ENCODE measurements around the gene AADAT. TPM values are rescaled to one million over a fixed set of nuclear protein-coding genes. Genes with fewer than 3 reads are reported as not detected.

The AADAT gene
- total and polyA plus RNA-seq, 2 of the 8 experiments (the other 6 are each of a cell fraction or from before 2014, with no cell fraction given): 6.1 to 7.7 TPM

GRCh38 chr4:170109586-170110284, 20.0 kb upstream of the AADAT start:
- no peak overlapping the region; the same call in 1 of the 2 replicates for H2BK20ac ChIP-seq (ENCODE audit: low read length)
- no peaks in the 10 kb centered on the region for H3K23me2 ChIP-seq (ENCODE audit: low read depth, low read length)
- H2BK15ac ChIP-seq (ENCODE audit: low read length): no peak overlapping the region
- H3K18ac ChIP-seq (ENCODE audit: extremely low read depth, low read length): no peak overlapping the region
- no peak overlapping the region for H3K4ac ChIP-seq (replicated peaks; ENCODE audit: insufficient read length, low read depth, low read length)
- H3K23ac ChIP-seq (ENCODE audit: insufficient read length): no peak overlapping the region
- TF ChIP-seq, protein P1, sequence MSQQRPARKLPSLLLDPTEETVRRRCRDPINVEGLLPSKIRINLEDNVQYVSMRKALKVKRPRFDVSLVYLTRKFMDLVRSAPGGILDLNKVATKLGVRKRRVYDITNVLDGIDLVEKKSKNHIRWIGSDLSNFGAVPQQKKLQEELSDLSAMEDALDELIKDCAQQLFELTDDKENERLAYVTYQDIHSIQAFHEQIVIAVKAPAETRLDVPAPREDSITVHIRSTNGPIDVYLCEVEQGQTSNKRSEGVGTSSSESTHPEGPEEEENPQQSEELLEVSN (IDR thresholded peaks at IDR 0.05): no peak
- TF ChIP-seq RXRA (IDR thresholded peaks at IDR 0.05; ENCODE audit: insufficient read depth, low read depth, low read length) (no peak), TCF12 (IDR thresholded peaks at IDR 0.05; ENCODE audit: low read depth, low read length) (no peak), SAP30 (IDR thresholded peaks at IDR 0.05; ENCODE audit: insufficient read depth, insufficient replicate concordance, low read length) (no peak), YY1 (IDR thresholded peaks at IDR 0.05; ENCODE audit: low read depth, low read length) (no peak), HDAC2 (IDR thresholded peaks at IDR 0.05; ENCODE audit: borderline replicate concordance in 1 of 2, low read depth in 2 of 2, low read length in 2 of 2) (no peak), SP4 (IDR thresholded peaks at IDR 0.05; ENCODE audit: low read length) (no peak), EZH2 (IDR thresholded peaks at IDR 0.05; ENCODE audit: low read depth, low read length, severe bottlenecking) (no peak)
- no peak overlapping the region for H4K8ac ChIP-seq (ENCODE audit: extremely low read depth, insufficient read depth, low read length)
- FAIRE-seq (peak; percentile 19), DNase-seq (ENCODE audit: low read depth in 1 of 2, low spot score in 2 of 2) (no peak)
- H2BK5ac ChIP-seq (ENCODE audit: low read depth, low read length): no peak overlapping the region
- CTCF ChIA-PET (ENCODE audit: partially characterized antibody): interaction anchor here (0.8 to 1.5 kb wide), 5 partner anchors 8 to 93 kb away, joined by 3 to 7 read pairs (median 3); partner anchors contain the start of gene AADAT
- no peak overlapping the region for H3K56ac ChIP-seq (replicated peaks; ENCODE audit: insufficient read length, low read depth, low read length)
- H3K14ac ChIP-seq (ENCODE audit: insufficient read length): no peak overlapping the region
- H3K79me1 ChIP-seq (ENCODE audit: low read depth, low read length): no peaks in the 10 kb centered on the region
- no peak overlapping the region for H3K27ac ChIP-seq (ENCODE audit: low read depth, low read length)
- no peaks in the 10 kb centered on the region for H3K79me2 ChIP-seq (ENCODE audit: control insufficient read depth in 1 of 2, insufficient read depth in 2 of 2, low read length in 2 of 2)
- H2BK12ac ChIP-seq (ENCODE audit: low read depth, low read length): peak overlapping the region; percentile 5; the same call in 1 of the 2 replicates
- no peaks in the 10 kb centered on the region for H3K9me3 ChIP-seq (ENCODE audit: insufficient read depth in 2 of 2, low read depth in 1 of 2, low read length in 1 of 2)
- 74% methylated on average over 6 of the region's 6 CpGs; no CpG with 5 or more reads in 1 of the 2 experiments for WGBS, 2 experiments (ENCODE audit: extremely low coverage in 1 of 2, insufficient coverage in 1 of 2, insufficient read length in 1 of 2, insufficient replicate concordance in 2 of 2, low coverage in 1 of 2, low lambda C conversion rate in 2 of 2, missing lambda C conversion rate in 1 of 2)
- no peak overlapping the region for H4K91ac ChIP-seq (replicated peaks; ENCODE audit: insufficient read length, low read length)
- no peak overlapping the region for H2BK120ac ChIP-seq (replicated peaks; ENCODE audit: low read depth, low read length)
- POLR2A ChIA-PET (ENCODE audit: partially characterized antibody): no interaction called here
- H3K4me1 ChIP-seq (replicated peaks in 1 of 4; ENCODE audit: control insufficient read depth in 3 of 4, insufficient read depth in 4 of 4, low read length in 3 of 4): peaks cover 3 to 14% (median 8%) of the 10 kb centered on the region in 4 experiments; a peak in 6 of 7 replicates
- no peak overlapping the region; the same call in none of the 2 replicates for H2AK5ac ChIP-seq (ENCODE audit: low read depth, low read length)
- no peak overlapping the region for H2AFZ ChIP-seq (ENCODE audit: low read length)
- H4K5ac ChIP-seq (ENCODE audit: insufficient read length, low read depth, low read length): no peak overlapping the region
- H3K9ac ChIP-seq (replicated peaks in 1 of 4; ENCODE audit: extremely low read depth in 1 of 4, low read depth in 3 of 4, low read length in 3 of 4): peak overlapping the region in 2 of 4 experiments; percentile 5 to 14; a peak in 2 of 7 replicates
- no peaks in the 10 kb centered on the region for H4K20me1 ChIP-seq (replicated peaks in 1 of 2; ENCODE audit: control insufficient read depth in 1 of 2, insufficient read depth in 2 of 2, low read length in 2 of 2)
- peak overlapping the region in 2 of 4 experiments; percentile 13 to 16; a peak in 3 of 8 replicates for H3K4me3 ChIP-seq (ENCODE audit: extremely low read depth in 1 of 4, insufficient read depth in 2 of 4, low read depth in 3 of 4, low read length in 4 of 4)
- no peaks in the 10 kb centered on the region for H3K36me3 ChIP-seq (ENCODE audit: control insufficient read depth in 2 of 4, insufficient read depth in 4 of 4, low read length in 3 of 4)
- peak overlapping the region; percentile 38 to 49 for H3K4me2 ChIP-seq (ENCODE audit: insufficient read depth in 1 of 2, low read depth in 2 of 2, low read length in 2 of 2)
- no peaks in the 10 kb centered on the region for H3K27me3 ChIP-seq (replicated peaks in 1 of 4; ENCODE audit: control insufficient read depth in 3 of 4, extremely low read depth in 1 of 4, insufficient read depth in 3 of 4, low read length in 3 of 4)

All from H1 (cell line).